Measurements from ENCODE around the gene SORBS1.
A peak's percentile ranks its signal among the peaks of the same experiment; 100 is the strongest.

Gene SORBS1

DNA sequence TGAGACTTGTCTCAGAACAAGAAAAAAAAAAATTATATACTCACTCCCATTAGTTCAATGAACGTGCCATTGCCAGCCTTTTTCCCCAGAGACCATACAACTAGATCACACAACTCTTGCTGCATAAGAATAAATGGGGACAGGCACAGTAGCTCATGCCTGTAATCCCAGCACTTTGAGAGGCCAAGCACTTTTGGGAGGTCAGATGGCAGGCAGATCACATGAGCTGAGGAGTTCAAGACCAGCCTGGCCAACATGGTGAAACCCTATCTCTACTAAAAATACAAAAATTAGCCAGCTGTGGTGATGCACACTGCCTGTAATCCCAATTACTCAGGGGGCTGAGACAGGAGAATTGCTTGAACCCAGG is 284.0 kb downstream of the SORBS1 start:
- DNase-seq (ENCODE audit: low spot score) (no peak), FAIRE-seq (no peak)

DNA sequence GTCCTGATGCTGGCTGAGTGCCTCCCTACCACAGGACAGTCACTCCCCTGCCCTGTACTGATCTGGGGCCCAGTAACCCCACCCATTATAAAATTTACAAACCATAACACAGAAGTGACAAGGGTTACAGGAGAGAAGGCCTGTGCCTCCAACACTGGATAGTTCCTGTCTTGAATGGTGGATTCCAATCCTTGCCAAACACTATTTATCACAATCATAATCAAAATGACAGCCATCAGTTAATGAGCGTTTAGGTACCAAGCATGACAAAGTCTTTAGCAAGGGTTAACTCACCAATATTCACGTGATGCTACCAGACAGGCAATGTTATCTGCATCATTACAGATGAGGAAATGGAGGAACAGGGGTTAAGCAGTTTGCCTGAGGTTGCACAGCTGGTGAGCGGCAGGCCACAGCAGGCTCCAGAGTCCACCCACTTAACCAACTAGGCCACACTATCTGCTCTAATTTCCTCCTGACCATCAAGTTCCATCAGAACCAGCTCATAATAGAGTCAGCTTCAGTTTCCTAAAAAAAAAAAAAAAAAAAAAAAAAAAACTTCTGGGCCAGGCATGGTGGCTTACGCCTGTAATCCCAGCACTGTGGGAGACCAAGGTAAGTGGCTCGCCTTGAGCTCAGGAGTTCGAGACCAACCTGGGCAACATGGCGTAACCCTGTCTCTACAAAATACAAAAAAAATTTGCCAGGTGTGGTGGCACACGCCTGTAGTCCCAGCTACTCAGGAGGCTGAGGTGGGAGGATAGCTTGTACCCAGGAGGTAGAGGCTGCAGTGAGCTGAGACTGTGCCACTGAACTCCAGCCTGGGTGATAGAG is 284.6 kb downstream of the SORBS1 start:
- FAIRE-seq (peak; percentile 59), DNase-seq (ENCODE audit: low spot score) (peak; percentile 58)

DNA sequence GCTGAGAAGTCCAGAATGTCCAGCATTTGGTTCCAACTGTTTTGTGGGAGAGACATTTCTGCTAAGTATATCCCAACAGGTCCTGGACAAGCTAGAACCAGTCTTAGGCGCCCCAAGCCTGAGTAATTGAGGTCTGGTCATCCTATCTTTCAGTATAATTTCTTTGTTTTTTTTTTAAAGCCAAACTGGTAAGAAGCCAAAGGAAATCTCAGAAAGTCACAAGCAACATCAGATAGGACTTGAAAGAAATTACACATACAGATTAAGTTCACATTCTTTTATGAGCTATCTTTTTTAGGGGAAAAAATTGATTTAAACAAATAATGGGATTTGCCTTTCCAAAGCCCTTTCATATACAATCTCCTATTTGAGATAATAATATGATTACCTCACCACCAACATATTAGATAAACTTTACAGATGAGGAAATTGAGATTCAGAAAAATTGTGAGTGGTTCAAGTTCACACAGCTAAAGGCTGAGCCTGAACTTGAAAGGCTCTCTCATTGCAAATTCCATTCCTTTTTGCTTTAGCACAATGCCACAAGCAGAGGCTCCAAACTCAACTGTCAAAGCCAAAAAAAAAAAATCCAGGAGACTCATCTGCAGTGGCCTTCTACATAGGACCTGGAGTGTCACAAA is 285.3 kb downstream of the SORBS1 start:
- no peak for FAIRE-seq
- no peak for DNase-seq (ENCODE audit: low spot score)

GRCh38 chr10:95273393-95274312 is 287.5 kb downstream of the SORBS1 start:
- peak; percentile 86 for DNase-seq (ENCODE audit: low spot score)
- FAIRE-seq, result peak; percentile 81

DNA sequence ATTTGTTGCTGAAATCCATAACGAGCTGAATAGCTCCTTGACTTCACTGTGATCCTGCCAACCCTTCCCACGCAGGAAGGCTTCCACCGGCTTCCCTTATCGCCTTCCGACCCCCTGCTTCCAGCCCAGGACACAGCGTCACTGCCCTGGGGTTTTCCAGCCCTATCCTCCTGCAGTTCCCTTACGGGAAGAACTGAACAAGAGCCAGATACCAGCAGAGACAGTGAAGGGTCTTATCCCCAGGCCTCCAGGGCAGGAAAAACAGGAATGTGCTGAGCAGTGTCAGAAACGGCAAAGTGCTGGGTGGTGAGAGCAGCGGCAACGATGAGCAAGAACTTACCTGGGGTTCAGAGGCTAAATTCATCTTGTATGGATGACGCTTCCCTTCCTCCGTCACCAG is 292.7 kb downstream of the SORBS1 start:
- no peak for FAIRE-seq

GRCh38 chr10:95267251-95267650 is 293.9 kb downstream of the SORBS1 start:
- no peak for FAIRE-seq
- no peak for DNase-seq (ENCODE audit: low spot score)

More for the DNA sequence above, 292.7 kb downstream of the SORBS1 start:
- no peak for DNase-seq (ENCODE audit: low spot score)

DNA sequence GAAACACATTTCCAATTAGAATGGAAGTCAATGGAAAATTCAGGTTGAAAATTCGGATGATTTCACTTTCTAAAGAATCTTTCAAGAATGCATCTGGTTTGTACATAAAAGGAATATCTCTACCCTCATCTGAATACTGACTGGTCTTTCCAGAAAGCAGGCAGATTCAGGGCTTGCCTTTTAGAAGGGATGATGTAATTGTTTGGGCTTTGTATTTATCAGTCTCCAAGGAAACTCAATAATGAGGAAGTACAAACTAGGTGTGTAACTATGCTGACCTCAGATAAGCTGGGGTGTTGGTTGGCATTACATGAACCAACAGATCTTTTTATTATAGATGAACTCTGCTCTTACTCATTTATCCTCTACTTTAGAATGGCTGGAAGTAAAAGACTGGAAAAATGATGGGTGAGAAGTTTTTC is 294.5 kb downstream of the SORBS1 start:
- peak; percentile 93 for DNase-seq (ENCODE audit: low spot score)
- FAIRE-seq, result peak; percentile 72

- FAIRE-seq, result no peak
- no peak for DNase-seq (ENCODE audit: low spot score)
These were observed 295.6 kb downstream of the SORBS1 start for GRCh38 chr10:95265572-95265971.

- no peak for DNase-seq (ENCODE audit: low spot score)
- no peak for FAIRE-seq
These were observed 296.7 kb downstream of the SORBS1 start for GRCh38 chr10:95264227-95265051.

DNA sequence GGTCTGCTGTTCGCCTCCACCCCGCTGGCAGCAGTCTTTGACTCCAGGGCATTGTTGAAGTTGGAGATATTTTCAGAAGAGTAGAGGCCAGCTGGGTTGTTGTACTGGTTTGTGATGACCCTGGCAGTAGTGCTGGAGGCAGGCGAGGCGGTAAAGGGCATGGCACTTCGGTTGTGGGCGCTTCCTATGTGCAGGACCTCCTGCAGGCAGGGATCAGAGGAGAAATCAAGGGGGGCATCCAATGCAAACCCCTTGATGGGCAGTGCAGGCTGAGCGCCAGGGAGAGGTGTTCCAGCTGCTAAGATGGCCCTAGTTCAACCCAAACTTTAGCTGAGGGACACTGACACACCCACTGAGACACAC is 297.3 kb downstream of the SORBS1 start:
- no peak for DNase-seq (ENCODE audit: low spot score)
- FAIRE-seq, result no peak

- no peak for FAIRE-seq
- DNase-seq (ENCODE audit: low spot score), result no peak
These were observed 298.2 kb downstream of the SORBS1 start for GRCh38 chr10:95262763-95263518.

- FAIRE-seq (no peak), DNase-seq (ENCODE audit: low spot score) (no peak)
These were observed 299.2 kb downstream of the SORBS1 start for GRCh38 chr10:95261926-95262325.
